NCI-H510A (cell line): ENCODE measurements around the gene RBM10.
A peak's percentile ranks its signal among the peaks of the same experiment; 100 is the strongest.

Experiments
- DNase-seq: peaks from one replicate; lab custom pipeline; 2025; lab: John Stamatoyannopoulos, UW

RBM10 gene

DNA sequence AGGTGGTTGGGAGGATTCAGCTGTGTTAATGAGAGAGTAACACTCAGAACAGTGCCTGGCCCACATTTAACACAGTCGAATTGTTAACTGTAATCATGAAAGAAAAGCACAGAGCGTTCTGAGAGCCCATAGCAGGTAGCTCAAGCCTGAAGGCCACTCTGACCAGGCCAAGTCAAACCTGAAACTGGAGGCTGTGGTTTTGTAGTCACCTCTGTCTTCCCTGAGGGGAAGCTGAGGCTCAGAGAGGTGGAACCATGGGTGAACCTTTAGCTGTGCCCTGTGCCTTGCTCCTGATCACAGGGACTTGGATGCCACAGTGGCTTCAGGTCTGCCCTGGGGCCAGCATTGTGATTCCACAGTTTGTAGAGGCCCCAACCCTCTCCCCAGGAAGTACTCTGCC, 32.1 kb downstream of the RBM10 start:
- DNase-seq, result no peak

DNA sequence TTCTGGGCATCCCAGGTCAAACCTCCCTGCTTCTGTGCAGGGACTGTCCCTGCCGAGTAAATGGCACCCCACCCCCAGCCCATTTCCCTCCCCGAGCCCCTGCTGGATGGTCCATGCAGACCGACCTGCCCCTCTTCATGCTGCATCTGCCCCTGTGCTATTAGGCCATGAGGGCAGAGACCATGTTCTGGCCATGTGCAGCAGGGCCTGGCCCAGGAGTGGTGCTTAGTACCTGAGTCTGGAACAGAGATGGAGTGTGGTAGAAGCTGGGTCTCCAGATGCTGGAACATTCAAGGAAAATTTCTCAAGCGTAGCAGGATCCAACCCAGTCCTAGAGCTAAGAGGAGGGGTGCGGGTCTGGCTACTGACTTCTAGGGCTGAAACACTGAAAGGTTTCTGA, 33.3 kb downstream of the RBM10 start:
- no peak for DNase-seq

DNA sequence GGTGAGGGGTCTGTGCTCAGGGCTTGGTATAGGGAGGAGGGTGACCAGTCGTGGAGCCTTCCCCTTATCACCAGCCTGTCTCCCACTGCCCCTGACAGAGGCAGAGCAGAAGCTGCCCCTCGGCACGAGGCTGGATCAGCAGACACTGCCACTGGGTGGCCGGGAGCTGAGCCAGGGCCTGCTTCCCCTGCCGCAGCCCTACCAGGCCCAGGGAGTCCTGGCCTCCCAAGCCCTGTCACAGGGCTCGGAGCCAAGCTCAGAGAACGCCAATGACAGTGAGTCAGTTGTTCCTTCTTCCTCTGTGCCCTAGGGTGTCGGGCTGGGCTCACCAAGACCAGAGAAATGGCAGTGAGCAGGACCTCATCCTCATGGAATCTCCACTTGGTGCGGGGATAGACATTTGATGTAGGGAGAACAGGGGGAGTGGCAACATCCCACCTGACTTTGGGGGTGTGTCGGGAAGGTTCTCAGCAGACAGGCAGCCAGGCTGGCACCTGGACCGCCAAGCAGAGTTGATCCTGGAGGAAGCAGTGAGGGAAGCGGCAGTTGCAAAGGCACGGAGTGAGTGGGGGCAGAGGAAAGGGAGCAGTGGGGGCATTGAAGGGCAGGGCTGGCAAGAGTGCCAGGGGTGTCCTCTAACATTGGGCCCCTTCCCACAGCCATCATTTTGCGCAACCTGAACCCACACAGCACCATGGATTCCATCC, 34.4 kb downstream of the RBM10 start:
- no peak for DNase-seq

DNA sequence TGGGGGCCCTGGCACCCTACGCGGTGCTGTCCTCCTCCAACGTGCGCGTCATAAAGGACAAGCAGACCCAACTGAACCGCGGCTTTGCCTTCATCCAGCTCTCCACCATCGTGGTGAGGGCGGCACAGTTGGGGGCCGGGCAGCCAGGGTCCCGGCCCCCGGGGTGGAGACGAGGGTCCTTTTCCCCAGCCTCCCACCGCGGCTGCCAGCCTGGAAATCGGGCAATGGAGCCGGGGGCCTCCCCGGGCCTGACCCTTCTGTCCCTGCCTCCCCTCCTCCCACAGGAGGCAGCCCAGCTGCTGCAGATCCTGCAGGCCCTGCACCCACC, 34.9 kb downstream of the RBM10 start:
- DNase-seq, result no peak

DNA sequence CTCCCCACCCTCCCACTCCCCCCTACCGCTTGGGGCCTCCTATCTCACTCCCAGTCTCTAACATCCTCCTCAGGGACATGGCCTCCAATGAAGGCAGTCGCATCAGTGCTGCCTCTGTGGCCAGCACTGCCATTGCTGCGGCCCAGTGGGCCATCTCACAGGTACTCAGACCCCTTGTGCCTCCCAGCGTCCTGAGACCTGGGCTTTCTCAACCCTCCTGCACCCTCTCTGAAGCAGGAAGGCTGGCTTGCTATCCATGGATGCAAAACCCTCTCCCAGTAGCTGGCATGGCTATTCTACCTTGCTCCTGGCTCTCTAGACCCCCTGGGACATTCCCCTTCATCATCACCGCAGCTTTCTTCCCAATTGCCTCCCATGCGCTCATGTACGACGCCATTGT, 35.3 kb downstream of the RBM10 start:
- DNase-seq, result no peak

DNA sequence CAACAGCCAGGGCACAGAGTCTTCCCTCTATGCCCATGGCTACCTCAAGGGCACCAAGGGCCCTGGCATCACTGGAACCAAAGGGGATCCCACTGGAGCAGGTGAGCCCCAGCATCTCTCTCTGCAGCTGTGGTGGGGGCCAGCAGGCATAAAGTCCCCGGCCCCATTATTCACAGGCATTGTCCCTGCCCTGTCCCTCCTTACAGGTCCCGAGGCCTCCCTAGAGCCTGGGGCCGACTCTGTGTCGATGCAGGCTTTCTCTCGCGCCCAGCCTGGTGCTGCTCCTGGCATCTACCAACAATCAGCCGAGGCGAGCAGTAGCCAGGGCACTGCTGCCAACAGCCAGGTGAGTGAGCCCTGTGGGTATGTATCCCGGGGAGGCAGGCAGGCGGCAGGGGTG, 36.3 kb downstream of the RBM10 start:
- no peak for DNase-seq

DNA sequence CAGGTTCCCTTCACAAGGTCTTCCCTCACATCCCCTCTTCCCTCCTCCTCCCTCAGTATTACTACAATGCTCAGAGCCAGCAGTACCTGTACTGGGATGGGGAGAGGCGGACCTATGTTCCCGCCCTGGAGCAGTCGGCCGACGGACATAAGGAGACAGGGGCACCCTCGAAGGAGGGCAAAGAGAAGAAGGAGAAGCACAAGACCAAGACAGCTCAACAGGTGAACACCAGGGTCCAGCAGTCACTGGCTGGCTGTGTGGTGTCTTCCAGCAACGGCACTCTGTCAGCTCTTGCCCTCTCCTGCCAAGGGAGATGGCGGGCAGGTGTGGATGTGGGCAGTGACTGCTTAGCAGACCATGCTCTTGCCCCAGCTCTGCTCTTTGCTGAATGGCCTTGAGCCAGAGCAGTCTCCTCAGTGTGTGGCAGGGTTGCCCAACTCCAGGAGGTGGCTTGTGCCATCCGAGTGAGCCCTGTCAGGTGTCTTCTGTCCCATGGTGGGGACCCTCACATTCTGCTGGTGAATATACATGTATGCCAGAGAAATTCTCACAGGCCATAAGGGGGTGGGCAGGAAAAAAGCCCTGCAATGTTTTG, 37.2 kb downstream of the RBM10 start:
- no peak for DNase-seq

DNA sequence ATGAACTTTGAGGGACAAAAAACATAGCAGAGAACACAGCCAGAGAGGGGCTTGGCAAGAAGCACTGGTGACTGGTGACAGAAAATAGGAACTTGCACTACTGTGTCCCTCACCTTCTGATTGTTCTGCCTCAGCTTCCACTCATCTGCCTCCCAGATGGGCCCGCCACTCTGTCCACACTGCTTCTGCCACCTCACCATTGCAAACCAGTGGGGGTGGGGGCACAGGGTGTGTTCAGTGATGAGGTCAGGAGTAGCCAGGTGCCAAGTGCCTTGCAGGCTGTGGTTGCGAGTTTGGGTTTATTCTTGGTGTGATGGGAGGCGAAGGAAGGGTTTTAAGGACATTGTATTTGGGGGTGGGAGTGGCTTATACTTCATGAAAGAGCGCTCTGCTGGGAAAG, 39.5 kb downstream of the RBM10 start:
- DNase-seq, result no peak

DNA sequence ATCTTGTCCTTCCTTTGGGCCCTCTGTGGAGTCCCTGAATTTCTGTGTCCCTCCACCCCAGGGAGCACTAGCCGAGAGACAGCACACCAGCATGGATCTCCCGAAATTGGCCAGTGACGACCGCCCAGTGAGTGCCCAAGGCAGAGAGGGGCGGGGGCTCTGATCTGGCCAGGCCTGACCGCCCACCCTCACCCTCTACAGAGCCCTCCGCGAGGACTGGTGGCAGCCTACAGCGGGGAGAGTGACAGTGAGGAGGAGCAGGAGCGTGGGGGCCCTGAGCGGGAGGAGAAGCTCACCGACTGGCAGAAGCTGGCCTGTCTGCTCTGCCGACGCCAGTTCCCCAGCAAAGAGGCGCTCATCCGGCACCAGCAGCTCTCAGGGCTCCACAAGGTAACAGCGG, 40.2 kb downstream of the RBM10 start:
- no peak for DNase-seq

DNA sequence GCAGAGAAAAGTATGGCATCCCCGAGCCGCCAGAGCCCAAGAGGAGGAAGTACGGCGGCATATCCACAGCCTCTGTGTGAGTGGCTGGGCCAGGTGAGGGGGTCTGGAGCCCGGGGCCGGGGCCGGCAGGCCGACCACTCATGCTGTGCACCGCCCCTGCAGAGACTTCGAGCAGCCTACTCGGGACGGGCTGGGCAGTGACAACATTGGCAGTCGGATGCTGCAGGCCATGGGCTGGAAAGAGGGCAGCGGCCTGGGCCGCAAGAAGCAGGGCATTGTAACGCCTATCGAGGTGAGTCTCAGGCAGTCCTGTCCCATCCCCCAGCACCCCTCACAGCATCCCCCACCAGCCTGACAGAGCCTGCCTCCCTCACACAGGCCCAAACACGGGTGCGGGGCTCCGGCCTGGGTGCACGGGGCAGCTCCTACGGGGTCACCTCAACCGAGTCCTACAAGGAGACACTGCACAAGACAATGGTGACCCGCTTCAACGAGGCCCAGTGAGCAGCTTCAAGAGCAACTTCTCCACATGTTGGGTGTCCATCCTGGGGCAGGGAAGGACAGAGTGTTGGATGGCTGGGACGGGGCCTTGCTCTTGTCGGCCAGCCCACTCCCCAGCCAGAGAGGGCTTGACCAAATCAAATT, 41.2 kb downstream of the RBM10 start:
- DNase-seq, result no peak

DNA sequence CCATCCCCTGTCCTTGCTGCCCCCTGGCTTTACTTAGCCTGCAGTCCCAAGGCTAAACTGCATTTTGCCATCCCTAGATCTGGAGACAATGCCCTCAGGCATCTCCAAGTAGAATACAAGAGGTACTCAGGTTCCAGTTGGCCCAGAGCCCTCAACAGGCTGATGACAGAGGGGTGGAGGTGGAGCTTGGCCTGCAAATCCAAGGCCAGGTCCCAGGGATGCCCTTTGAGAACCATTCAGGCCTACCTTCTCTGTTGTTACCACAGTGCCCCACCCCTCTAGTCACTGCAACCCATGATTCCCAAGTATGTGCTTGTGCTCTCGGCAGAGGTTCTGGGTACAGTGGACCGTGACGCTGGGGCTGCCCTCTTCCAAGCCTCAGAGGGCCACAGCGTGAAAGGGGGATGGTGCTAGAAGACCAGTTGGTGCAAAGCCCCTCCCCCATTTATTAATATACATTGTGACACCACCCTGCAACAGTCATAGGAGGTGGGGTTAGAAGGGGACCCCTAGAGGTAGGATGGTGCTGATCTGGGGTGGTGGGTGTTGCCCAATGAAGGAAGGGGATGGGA, 42.2 kb downstream of the RBM10 start:
- DNase-seq, result no peak

DNA sequence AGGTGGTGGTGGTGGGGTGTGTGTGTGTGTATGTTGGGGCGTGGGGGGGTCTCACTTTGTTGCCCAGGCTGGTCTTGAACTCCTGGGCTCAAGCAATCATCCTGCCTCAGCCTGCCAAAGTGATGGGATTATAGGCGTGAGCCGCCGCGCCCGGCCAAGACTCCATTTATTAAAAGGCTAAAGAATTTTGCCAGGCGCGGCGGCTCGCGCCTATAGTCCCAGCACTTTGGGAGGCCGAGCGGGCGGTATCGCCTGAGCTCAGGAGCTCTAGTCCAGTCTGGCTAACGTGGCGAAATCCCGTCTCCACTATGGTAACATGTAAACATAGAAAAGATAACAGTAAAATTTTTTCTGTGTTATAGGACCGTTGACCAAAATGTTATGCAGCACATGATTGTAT, 44.9 kb downstream of the RBM10 start:
- DNase-seq, result no peak

DNA sequence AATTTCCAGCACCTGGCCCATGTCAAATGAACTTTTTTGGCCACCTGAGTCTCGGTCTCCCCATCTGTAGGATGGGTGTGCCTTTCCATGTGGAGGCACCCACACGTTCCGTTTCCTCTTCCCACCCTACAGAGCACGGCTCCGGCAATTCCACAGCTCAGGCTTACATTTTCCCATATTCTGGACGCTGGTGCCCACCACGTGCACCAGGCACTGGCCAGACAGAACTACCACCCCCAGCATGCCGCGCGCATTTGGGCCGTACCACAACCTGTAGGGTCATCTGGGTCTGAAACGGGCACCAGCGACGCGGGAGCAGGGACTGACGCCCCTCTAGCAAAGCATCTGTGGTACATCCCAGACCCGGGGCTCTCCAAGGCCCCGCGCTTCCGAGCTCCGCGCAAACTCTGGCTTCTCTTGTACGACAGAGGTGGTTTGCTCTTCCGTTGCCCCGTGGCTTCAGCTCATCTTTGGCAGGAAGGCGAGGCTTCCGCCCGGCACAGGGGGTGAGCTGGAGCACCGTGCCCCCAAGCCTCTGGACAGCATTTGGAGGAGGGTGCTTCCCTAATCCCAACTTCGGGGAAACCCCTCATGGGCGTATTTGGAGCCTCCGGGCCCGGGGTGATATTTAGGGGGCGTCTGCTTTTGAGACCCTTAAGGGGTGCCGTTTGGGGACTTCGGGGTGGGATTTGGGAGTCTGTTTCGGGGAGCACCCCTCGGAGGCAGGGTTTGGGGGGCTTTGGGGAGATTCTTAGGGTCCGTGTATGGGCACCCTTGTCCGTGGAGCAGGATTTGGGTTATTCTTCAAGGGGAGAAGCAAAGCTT, 45.6 kb downstream of the RBM10 start:
- peak; percentile 78 for DNase-seq

DNA sequence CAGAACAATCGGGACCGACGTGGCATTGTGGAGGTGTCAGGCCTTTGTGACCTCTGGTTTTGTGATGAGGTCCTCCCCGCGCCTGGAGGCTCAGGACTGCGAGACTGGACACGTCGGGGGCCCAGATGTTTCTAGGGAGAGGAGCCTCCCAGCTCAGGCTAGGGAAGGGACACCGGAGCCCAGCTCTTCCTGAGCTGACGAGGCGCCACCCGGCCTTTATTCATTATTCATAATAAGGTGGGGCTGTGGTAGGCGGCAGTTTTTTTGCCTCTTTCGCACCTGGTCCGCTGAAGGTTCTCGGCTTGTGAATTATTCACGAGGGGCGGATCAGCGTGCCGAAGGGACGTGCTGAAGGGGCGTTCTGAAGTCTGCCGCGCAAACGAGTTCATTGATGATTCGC, 46.3 kb downstream of the RBM10 start:
- peak; percentile 9 for DNase-seq

DNA sequence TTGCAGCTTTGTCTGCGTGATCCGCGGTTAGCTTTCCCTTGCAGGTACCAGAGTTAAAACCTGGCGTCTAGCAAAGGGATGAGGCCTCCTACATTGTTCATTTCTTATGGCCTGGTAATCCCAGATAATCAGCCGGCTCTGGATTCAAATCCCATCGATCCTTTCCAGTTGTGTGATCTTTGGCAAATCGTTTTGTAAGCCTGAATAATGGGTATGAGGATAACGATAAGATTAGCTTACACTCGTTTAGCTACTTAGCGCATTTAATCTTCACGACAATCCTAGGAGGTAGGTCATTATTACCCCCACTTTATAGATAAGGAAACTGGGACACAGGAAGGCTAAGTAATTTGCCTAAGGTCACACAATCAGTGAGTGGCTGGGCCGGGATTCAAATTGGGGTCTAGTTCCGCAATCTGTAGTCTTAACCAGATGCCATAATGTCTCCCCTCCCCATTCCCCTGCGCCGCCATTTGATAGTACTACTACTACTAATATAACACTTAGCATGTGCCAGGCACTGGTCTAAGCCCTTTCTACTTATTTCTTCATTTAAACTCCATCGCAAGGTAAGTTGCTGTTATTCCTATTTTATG, 46.9 kb downstream of the RBM10 start:
- DNase-seq, result no peak

DNA sequence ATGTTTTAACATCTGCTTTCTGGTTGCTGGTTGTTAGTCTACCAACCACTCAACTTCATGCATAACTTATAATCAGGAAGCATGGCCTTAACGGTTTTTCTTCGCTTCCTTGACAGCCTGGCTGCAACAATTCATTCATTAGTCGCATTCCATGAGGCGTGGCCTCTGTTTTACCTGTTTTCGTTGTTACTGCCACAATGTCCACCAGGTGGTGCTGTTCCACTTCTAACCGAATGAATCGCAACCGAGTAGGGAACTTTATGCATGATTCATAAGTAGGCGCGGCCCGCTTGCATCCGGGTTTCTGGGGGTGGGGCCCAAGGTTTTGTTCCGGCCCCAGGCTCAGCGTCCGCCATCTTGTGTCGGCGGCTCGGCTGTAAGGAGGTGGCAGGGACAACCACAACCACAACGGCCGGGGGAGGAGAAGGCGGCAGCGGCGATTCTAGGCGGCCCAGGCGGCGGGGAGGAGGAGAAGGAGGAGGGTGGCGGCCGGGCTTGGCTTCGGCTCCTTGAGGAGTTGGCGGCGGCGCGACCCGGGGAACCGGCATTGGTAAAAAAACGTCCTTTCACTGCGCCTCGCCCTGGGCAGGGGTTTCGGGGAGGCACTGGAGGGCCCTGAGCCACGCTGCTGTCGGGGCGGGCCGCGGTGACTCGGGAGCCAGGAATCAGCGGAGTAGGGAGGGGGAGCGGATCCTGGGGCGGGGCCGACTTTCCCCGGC, 48.6 kb downstream of the RBM10 start, which contains the start of gene UBA1:
Gene UBA1, plus strand, starts transcription at position 355 of the 719 bp plus-strand sequence. CDS start 4,974 bp downstream, outside the sequence.
- DNase-seq, result peak; percentile 79

DNA sequence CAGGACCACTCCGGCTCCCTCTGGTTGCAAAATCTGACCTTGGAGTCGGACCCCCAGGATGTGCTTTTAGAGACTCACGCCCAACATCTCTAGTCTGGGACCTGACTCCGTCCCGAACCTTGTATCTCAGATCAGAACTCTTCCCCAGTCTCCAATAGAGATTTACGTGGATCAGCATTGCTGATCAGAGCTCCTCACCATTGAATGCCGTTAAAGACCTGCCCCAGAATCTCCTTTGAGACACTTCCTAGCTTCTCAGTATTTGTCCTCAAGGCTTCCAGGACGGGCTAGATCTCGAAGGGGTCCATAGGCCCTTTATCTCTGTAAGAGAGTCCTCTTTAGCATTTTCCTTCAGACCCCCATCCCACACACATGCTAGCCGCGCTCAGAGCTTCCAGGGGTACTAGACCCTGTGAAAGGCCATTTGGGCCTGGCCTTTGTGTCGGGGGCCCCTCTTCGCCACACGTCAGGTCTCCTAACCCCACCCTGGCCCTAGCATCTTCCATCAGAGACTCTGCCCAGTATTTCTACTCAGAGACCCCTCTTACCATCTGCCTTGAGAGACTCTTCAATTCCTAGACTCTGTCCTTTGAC, 49.3 kb downstream of the RBM10 start:
- no peak for DNase-seq

DNA sequence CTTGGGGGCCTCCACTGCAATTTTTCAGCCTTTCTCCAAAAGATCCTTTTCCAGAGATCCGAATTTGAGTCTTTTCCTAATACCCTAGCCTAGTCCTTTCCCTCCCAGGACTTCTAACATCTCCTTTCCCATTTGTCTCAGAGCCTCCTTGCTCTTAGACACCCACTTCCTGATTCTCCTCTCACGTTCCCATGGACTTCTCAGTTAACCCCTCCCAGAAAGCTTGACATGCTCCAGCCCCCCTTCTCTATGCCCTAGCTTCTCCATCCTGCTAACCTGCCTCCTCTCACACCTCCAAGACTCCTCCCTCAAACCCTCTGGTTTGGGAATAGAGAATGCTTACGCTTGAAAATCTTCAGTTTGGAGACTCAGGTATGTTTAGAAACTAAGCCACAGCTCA, 51.1 kb downstream of the RBM10 start:
- DNase-seq, result no peak

DNA sequence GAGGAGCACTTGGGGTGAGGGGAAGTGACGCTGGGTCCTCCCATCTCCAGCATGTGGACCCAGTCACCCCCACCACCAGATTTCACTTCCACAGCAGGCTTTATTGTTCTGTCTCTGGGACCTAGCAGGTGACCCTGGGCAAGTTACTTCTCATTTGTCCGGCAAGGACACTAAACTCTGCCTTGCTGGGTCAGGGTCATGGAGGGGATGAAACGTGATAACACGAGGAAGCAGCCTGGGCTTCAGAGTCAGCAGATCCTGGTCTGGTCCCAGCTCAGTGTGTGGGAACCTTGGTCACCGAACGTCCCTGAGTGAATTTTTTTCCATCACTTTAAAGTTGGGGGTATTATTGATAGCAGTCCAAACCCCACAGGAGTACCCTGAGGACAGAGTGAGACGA, 52.5 kb downstream of the RBM10 start:
- DNase-seq, result no peak

DNA sequence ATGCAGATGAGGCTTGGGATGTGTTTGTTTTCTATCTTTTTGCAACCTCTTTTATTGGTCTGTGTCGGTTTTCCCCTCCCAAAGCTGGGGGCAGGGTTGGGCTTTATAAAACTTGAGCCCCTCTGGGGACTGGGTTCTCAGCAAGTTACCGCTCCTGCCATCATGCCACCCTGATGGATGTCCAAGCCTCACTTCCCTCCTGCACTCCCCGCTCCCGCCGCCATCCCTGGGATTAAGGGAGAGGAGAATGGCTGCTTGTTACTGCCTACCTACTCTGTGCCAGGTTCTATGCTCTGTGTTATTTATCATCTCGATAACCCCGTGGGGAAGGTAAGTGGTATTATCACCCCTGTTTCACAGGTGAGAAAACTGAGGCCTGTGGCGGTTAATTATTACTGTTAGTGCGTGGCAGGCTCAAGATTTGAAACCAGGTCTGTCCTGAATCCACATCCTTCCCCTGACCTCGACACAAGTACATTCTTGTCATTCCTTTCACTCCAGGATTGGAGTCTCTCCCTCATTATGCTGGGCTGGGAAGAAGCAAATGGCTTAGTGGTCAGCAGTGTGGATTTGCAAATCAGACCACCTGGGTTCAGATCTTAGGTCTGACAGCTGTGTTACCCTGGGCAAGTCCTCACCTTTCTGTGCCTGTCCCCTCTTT, 53.1 kb downstream of the RBM10 start:
- DNase-seq, result no peak
